Measurements from ENCODE around the gene HACD2.

The HACD2 gene

GRCh38 chr3:123446210-123446609 is 138.6 kb downstream of the HACD2 start:
- peak in 1 of 14 donors; percentile 67 for DNase-seq

DNA sequence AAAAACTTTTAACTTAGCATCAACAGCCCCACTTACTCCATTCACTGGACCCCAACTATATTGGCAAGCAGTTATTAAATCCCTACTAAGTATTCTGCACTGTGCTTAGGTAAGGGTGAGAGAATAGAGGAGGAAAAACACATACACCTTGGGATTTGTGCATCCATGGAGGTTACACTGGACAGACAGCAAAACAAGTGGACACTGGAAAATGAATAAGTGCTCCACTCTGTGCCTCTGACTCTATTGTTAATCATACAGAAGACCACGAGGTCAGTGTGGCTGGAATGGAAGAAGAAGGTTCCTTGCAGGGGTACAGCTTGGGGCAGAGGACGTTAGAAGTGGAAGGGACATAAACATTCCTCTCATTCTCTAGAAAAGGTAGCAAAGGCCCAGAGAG is 139.2 kb downstream of the HACD2 start:
- peak in 1 of 14 donors; percentile 20 for DNase-seq

- DNase-seq, result no peak
Observed at GRCh38 chr3:123444744-123445143, 140.1 kb downstream of the HACD2 start.

GRCh38 chr3:123444023-123444422 is 140.8 kb downstream of the HACD2 start:
- peak in 3 of 14 donors; percentile 27 to 50 (median 29) for DNase-seq

DNA sequence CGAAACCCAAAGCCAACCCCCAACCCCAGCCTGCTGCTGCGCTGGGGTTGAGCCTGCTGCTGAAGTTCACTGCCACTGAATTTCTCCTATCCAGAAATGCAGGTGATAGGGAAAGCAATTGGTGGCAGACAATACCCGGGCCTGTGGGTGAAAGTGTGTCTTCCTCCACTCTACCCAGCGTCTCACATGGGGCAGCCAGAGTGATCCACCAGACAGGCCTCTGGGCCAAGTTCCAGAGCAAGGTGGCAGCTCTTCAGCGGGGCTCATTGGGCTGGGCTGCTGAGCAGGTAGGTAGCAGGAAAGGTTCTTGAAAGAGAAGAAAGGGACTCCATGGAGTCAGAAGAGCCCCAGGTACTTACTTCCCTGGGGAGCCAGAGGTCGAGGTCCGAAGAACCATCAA is 141.9 kb downstream of the HACD2 start:
- no peak for DNase-seq

DNA sequence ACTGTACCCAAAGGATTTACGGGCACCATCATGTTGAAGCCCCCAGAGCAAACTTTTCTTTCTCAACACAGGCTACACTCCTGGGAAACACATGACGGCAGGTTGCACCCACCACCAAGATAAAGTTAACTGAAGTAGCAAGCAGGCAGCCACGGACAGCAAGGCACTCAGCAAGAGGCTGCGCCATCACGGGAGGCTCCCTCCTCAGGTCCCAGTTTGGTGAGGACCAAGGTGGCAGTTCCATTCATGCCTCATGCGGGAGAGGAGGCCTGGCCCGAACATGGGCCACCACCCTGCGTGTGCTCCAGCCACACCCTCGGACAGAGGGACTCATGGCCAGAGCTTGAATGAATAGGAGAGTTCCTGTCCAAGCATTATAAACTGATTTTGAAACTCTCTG is 142.7 kb downstream of the HACD2 start:
- no peak for DNase-seq

Measured in C1 segment of cervical spinal cord (tissue), 14 donors.